SKM-1 (cell line): ENCODE data around the gene KCNJ12.
"Not testable (repeated sequence)": the region's sequence is repeated elsewhere in the genome, so short reads cannot be mapped to it uniquely, and the experiment has no call there.

Source experiments
- DNase-seq: peaks from one replicate; lab custom pipeline; 2025; ENCODE audit not compliant: unreplicated experiment; lab: John Stamatoyannopoulos, UW

The KCNJ12 gene

GRCh38 chr17:21348926-21349261 is 27.3 kb upstream of the KCNJ12 start:
- not testable (repeated sequence) for DNase-seq

- not testable (repeated sequence) for DNase-seq
These were observed 26.7 kb upstream of the KCNJ12 start for GRCh38 chr17:21349358-21350050.

- not testable (repeated sequence) for DNase-seq
These were observed 25.7 kb upstream of the KCNJ12 start for GRCh38 chr17:21350495-21350894.

- DNase-seq, result no peak
These were observed 24.6 kb upstream of the KCNJ12 start for GRCh38 chr17:21351366-21352065.

GRCh38 chr17:21352221-21352980 is 23.8 kb upstream of the KCNJ12 start:
- DNase-seq, result no peak

- DNase-seq, result no peak
These were observed 23.2 kb upstream of the KCNJ12 start for GRCh38 chr17:21352981-21353265.

GRCh38 chr17:21353326-21354010 is 22.7 kb upstream of the KCNJ12 start:
- no peak for DNase-seq

GRCh38 chr17:21354796-21355385 is 21.3 kb upstream of the KCNJ12 start:
- DNase-seq, result no peak

GRCh38 chr17:21355586-21355985 is 20.6 kb upstream of the KCNJ12 start:
- no peak for DNase-seq

GRCh38 chr17:21356537-21357127 is 19.5 kb upstream of the KCNJ12 start:
- no peak for DNase-seq

GRCh38 chr17:21357281-21357680 is 18.9 kb upstream of the KCNJ12 start:
- DNase-seq, result no peak

GRCh38 chr17:21357696-21358656 is 18.2 kb upstream of the KCNJ12 start:
- DNase-seq, result no peak

GRCh38 chr17:21358682-21359482 is 17.3 kb upstream of the KCNJ12 start:
- no peak for DNase-seq

GRCh38 chr17:21359483-21359840 is 16.7 kb upstream of the KCNJ12 start:
- DNase-seq, result no peak

- DNase-seq, result no peak
These were observed 16.1 kb upstream of the KCNJ12 start for GRCh38 chr17:21360048-21360447.

- no peak for DNase-seq
These were observed 14.9 kb upstream of the KCNJ12 start for GRCh38 chr17:21361020-21361809.

- DNase-seq, result no peak
These were observed 13.7 kb upstream of the KCNJ12 start for GRCh38 chr17:21362331-21362931.
